Smooth muscle cell (in vitro differentiated cells): ENCODE measurements around the gene WDR74. TPM values are rescaled to one million over a fixed set of nuclear protein-coding genes. Genes with fewer than 3 reads are reported as not detected.

ENCODE experiments used
- DNase-seq: peaks from one replicate; lab custom pipeline; 2025; ENCODE audit not compliant: unreplicated experiment; lab: John Stamatoyannopoulos, UW
- H2AFZ ChIP-seq: fragments of 200-600 bp; sonication (generic); 2 replicates; pipeline ENCODE4 v1.6.0; 2016; ENCODE audit warnings: antibody characterized with exemption, low read depth, mild to moderate bottlenecking
- H3F3A ChIP-seq: fragments of 200-600 bp; sonication (generic); 2 replicates; pipeline ENCODE4 v1.6.0; 2017; ENCODE audit warnings: antibody characterized with exemption, low read depth
- H3K27ac ChIP-seq: fragments of 200-600 bp; sonication (generic); 2 replicates; pipeline ENCODE4 v1.5.1; 2016; ENCODE audit warnings: low read depth, mild to moderate bottlenecking
- H3K27me3 ChIP-seq: fragments of 200-600 bp; sonication (generic); 2 replicates; pipeline ENCODE4 v1.6.1; 2016; ENCODE audit warnings: low read depth, mild to moderate bottlenecking
- H3K36me3 ChIP-seq: fragments of 200-600 bp; sonication (generic); 2 replicates; pipeline ENCODE4 v1.5.1; 2016; ENCODE audit warnings: low read depth
- H3K4me1 ChIP-seq: fragments of 200-600 bp; sonication (generic); 2 replicates; pipeline ENCODE4 v1.5.1; 2016; ENCODE audit warnings: low read depth
- H3K4me2 ChIP-seq: fragments of 200-600 bp; sonication (generic); 2 replicates; pipeline ENCODE4 v1.6.0; 2016; ENCODE audit warnings: mild to moderate bottlenecking
- H3K4me3 ChIP-seq: fragments of 200-600 bp; sonication (generic); 2 replicates; pipeline ENCODE4 v1.5.1; 2016; ENCODE audit warnings: mild to moderate bottlenecking
- H3K79me2 ChIP-seq: fragments of 200-600 bp; sonication (generic); 2 replicates; pipeline ENCODE4 v1.6.0; 2016; ENCODE audit warnings: low read depth, mild to moderate bottlenecking
- H3K9ac ChIP-seq: fragments of 200-600 bp; sonication (generic); 2 replicates; pipeline ENCODE4 v1.6.0; 2016; ENCODE audit warnings: low read depth
- H3K9me3 ChIP-seq: fragments of 200-600 bp; sonication (generic); replicated peaks from 2 replicates; pipeline ENCODE4 v1.5.1; 2016; ENCODE audit warnings: low read depth
- H4K20me1 ChIP-seq: fragments of 200-600 bp; sonication (generic); 2 replicates; pipeline ENCODE4 v1.6.0; 2016; ENCODE audit warnings: low read depth
- CTCF ChIP-seq: fragments of 200-600 bp; sonication (generic); IDR thresholded peaks from 2 replicates; pipeline ENCODE4 v1.5.1; 2017; ENCODE audit warnings: borderline replicate concordance, mild to moderate bottlenecking, antibody characterized with exemption; ENCODE audit not compliant: insufficient read depth, poor library complexity, severe bottlenecking
- WGBS: methylation state at CpG from one replicate; pipeline ENCODE4 v1.1.7; 2016; ENCODE audit warnings: low lambda C conversion rate; 5-methylcytosine and 5-hydroxymethylcytosine counted together
- polyA plus RNA-seq: library from polyadenylated mRNA; unstranded; fragments of >200 nt; fragmentation: Nextera tagmentation; extraction: Ambion mirVana; gene quantifications from 2 replicates; pipeline ENCODE4 v1.2.1, GENCODE V29; 2016
- total RNA-seq: library from RNA; depleted of rRNA; stranded (reverse); fragments of >200 nt; gene quantifications from 2 replicates; pipeline ENCODE4 v1.2.3, GENCODE V29; 2014

Gene WDR74
- total and polyA plus RNA-seq, 2 experiments from 2014 or later: 36.6 to 46.1 TPM

GRCh38 chr11:62882431-62882749, 43.0 kb upstream of the WDR74 start:
- H3K4me1 ChIP-seq: peaks cover 28% of the 10 kb centered on the region
- H3K27ac ChIP-seq: peak overlapping the region; percentile 100
- H3K9me3 ChIP-seq: no peaks in the 10 kb centered on the region
- peaks cover 50% of the 10 kb centered on the region for H4K20me1 ChIP-seq
- H3K27me3 ChIP-seq: no peaks in the 10 kb centered on the region
- H3K9ac ChIP-seq: peak overlapping the region; percentile 99
- WGBS: 32% methylated on average over 6 of the region's 6 CpGs
- DNase-seq: no peak
- peaks cover 53% of the 10 kb centered on the region for H3F3A ChIP-seq
- H2AFZ ChIP-seq: no peak overlapping the region
- H3K79me2 ChIP-seq: peaks cover 65% of the 10 kb centered on the region
- H3K4me3 ChIP-seq: peak overlapping the region; percentile 81
- peak overlapping the region; percentile 86 for H3K4me2 ChIP-seq
- H3K36me3 ChIP-seq: peaks cover 9% of the 10 kb centered on the region
- TF ChIP-seq CTCF: no peak

GRCh38 chr11:62881579-62882430, 42.4 kb upstream of the WDR74 start:
- H3K4me2 ChIP-seq: peak overlapping the region; percentile 86
- H3K79me2 ChIP-seq: peaks cover 59% of the 10 kb centered on the region
- peaks cover 44% of the 10 kb centered on the region for H4K20me1 ChIP-seq
- peaks cover 47% of the 10 kb centered on the region for H3F3A ChIP-seq
- peak overlapping the region; percentile 99 for H3K9ac ChIP-seq
- no peak for TF ChIP-seq CTCF
- peak overlapping the region; percentile 81 for H3K4me3 ChIP-seq
- no peaks in the 10 kb centered on the region for H3K9me3 ChIP-seq
- peaks cover 28% of the 10 kb centered on the region for H3K4me1 ChIP-seq
- peak overlapping the region; percentile 100 for H3K27ac ChIP-seq
- H2AFZ ChIP-seq: no peak overlapping the region
- peaks cover 9% of the 10 kb centered on the region for H3K36me3 ChIP-seq
- H3K27me3 ChIP-seq: no peaks in the 10 kb centered on the region
- DNase-seq: peak; percentile 95
- WGBS: 16% methylated on average over 6 of the region's 21 CpGs

GRCh38 chr11:62880803-62881578, 41.6 kb upstream of the WDR74 start, which contains the start of gene SLC3A2:
TSS of gene SLC3A2 (plus strand) at chr11:62880896. CDS start at chr11:62881024, 128 bp downstream.
- Histone ChIP-seq H3K36me3 (peaks cover 9% of the 10 kb centered on the region), H3K4me3 (peak within 1 kb of the TSS; percentile 81), H2AFZ (peak within 1 kb of the TSS; percentile 40), H3K79me2 (peaks cover 53% of the 10 kb centered on the region), H3K27me3 (no peaks in the 10 kb centered on the region), H3K9me3 (no peaks in the 10 kb centered on the region), H3F3A (peaks cover 45% of the 10 kb centered on the region), H3K27ac (peak within 1 kb of the TSS; percentile 100), H3K4me2 (peak within 1 kb of the TSS; percentile 86), H4K20me1 (peaks cover 36% of the 10 kb centered on the region), H3K9ac (peak within 1 kb of the TSS; percentile 99), H3K4me1 (peaks cover 28% of the 10 kb centered on the region)
- peak; percentile 76 for TF ChIP-seq CTCF
- peak; percentile 95 for DNase-seq
- under 1% methylated on average over 63 of the region's 69 CpGs for WGBS
